Activated CD8-positive, alpha-beta T cell treated with anti-CD3 and anti-CD28 coated beads for 36 hours (primary cell): Measurements from ENCODE around the gene ST3GAL4. TPM values are rescaled to one million over a fixed set of nuclear protein-coding genes. Genes with fewer than 3 reads are reported as not detected.

Experiments used
- ATAC-seq: fragments of 200-7000 bp; cut with Tn5 transposase; one replicate; pipeline ENCODE4 v1.10.0; 2021; ENCODE audit warnings: mild to moderate bottlenecking, moderate library complexity
- CTCF ChIA-PET: fragments of 350-600 bp; sonication (Branson Sonifier 250); formaldehyde crosslinking; loops from one replicate; lab custom pipeline; 2021; ENCODE audit warnings: antibody characterized with exemption; lab: Charles Lee
- POLR2A ChIA-PET: fragments of 350-600 bp; sonication (Branson Sonifier 250); formaldehyde crosslinking; loops from one replicate; lab custom pipeline; 2021; ENCODE audit warnings: antibody characterized with exemption; lab: Charles Lee
- DNase-seq: peaks from one replicate; pipeline ENCODE4 v3.0.0-alpha.2; 2020
- H3K27ac Mint-ChIP-seq: one replicate; pipeline ENCODE4 v1.8.0; 2021; ENCODE audit warnings: mild to moderate bottlenecking, mixed read lengths
- H3K27me3 Mint-ChIP-seq: one replicate; pipeline ENCODE4 v1.8.0; 2021; ENCODE audit warnings: mixed read lengths
- H3K36me3 Mint-ChIP-seq: one replicate; pipeline ENCODE4 v1.8.0; 2021; ENCODE audit warnings: low read depth, mixed read lengths
- H3K4me1 Mint-ChIP-seq: one replicate; pipeline ENCODE4 v1.8.0; 2021; ENCODE audit warnings: low read depth, mixed read lengths
- H3K4me3 Mint-ChIP-seq: one replicate; pipeline ENCODE4 v1.8.0; 2021; ENCODE audit warnings: mild to moderate bottlenecking, moderate library complexity, mixed read lengths
- H3K9me3 Mint-ChIP-seq: one replicate; pipeline ENCODE4 v1.8.0; 2021; ENCODE audit warnings: mixed read lengths
- intact Hi-C: fragments of 100-400 bp; cut with micrococcal nuclease; formaldehyde crosslinking; loops from one replicate; pipeline ENCODE4 v1.10.0; 2022
- total RNA-seq, 2 experiments: library from RNA; stranded (reverse); gene quantifications; one replicate each; pipeline ENCODE4 v1.2.3, GENCODE V29; 2021
- TF ChIP-seq, protein P1 (sequence below): fragments of 200-600 bp; IDR thresholded peaks from one replicate; pipeline ENCODE4 v1.8.0; 2022; ENCODE audit warnings: antibody characterized with exemption, mild to moderate bottlenecking

Gene ST3GAL4
- total RNA-seq, 2 experiments from 2014 or later = 10.7 to 11.7 TPM

- Mint-ChIP-seq H3K27me3 (no peaks in the 10 kb centered on the region), H3K9me3 (no peaks in the 10 kb centered on the region), H3K4me3 (no peak overlapping the region), H3K4me1 (peaks cover 17% of the 10 kb centered on the region), H3K36me3 (peaks cover 3% of the 10 kb centered on the region), H3K27ac (no peak overlapping the region)
- intact Hi-C loops = no loop called here
- DNase-seq (no peak), ATAC-seq (no peak)
- CTCF ChIA-PET = interaction anchor here (0.9 to 2.4 kb wide), 3 partner anchors 10 to 18 kb away, joined by 3 to 6 read pairs (median 5); no protein-coding TSS in a partner anchor
- POLR2A ChIA-PET = interaction anchor here (1.4 to 2.5 kb wide), 2 partner anchors 9 to 28 kb away, joined by 4 to 10 read pairs; no protein-coding TSS in a partner anchor
- TF ChIP-seq, protein P1, sequence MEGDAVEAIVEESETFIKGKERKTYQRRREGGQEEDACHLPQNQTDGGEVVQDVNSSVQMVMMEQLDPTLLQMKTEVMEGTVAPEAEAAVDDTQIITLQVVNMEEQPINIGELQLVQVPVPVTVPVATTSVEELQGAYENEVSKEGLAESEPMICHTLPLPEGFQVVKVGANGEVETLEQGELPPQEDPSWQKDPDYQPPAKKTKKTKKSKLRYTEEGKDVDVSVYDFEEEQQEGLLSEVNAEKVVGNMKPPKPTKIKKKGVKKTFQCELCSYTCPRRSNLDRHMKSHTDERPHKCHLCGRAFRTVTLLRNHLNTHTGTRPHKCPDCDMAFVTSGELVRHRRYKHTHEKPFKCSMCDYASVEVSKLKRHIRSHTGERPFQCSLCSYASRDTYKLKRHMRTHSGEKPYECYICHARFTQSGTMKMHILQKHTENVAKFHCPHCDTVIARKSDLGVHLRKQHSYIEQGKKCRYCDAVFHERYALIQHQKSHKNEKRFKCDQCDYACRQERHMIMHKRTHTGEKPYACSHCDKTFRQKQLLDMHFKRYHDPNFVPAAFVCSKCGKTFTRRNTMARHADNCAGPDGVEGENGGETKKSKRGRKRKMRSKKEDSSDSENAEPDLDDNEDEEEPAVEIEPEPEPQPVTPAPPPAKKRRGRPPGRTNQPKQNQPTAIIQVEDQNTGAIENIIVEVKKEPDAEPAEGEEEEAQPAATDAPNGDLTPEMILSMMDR = no peak
Observed at GRCh38 chr11:126328444-126328843, 27.0 kb upstream of the ST3GAL4 start.

- intact Hi-C loops = no loop called here
- CTCF ChIA-PET = interaction anchor here (0.9 to 2.4 kb wide), 3 partner anchors 9 to 19 kb away, joined by 3 to 6 read pairs (median 5); no protein-coding TSS in a partner anchor
- H3K27ac Mint-ChIP-seq = peak overlapping the region; percentile 31
- no peak overlapping the region for H3K4me3 Mint-ChIP-seq
- peak; percentile 6 for ATAC-seq
- DNase-seq = no peak
- no peaks in the 10 kb centered on the region for H3K9me3 Mint-ChIP-seq
- TF ChIP-seq, protein P1 = no peak
- peaks cover 3% of the 10 kb centered on the region for H3K36me3 Mint-ChIP-seq
- POLR2A ChIA-PET = interaction anchor here (1.4 to 2.5 kb wide), 2 partner anchors 10 to 28 kb away, joined by 4 to 10 read pairs; no protein-coding TSS in a partner anchor
- no peaks in the 10 kb centered on the region for H3K27me3 Mint-ChIP-seq
- H3K4me1 Mint-ChIP-seq = peaks cover 17% of the 10 kb centered on the region
Observed at GRCh38 chr11:126328938-126329643, 26.4 kb upstream of the ST3GAL4 start.

DNA sequence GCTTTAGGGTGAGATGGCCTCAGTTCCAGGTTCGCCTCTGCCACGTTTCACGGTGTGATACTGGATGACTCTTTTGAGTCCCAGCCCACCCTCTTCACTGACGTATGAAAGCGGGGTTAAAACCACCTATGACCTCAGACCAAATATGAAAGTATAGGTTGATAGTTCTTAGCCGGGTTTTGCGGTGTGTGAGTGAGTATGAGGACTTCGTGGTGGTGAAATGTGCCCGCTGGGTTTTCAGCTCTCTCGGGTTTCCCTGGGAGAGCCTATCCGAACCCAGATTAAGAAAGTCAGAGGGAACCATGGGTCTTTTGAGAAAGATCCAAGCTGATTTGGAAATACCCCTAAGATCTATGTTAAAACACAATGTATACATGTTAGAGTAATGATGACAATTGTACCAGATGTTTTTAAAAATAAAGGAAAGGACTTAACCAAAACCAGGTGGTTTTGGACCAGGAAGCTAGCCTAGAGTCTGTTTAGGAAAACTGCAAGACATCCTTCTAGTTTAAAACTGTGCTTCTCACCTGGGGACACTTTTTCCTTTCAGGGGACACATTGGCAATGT, 25.8 kb upstream of the ST3GAL4 start:
- Mint-ChIP-seq H3K9me3 (no peaks in the 10 kb centered on the region), H3K27ac (peak overlapping the region; percentile 60), H3K4me3 (no peak overlapping the region), H3K36me3 (peaks cover 3% of the 10 kb centered on the region), H3K27me3 (no peaks in the 10 kb centered on the region), H3K4me1 (peaks cover 17% of the 10 kb centered on the region)
- CTCF ChIA-PET = interaction anchor here (0.9 to 2.4 kb wide), 2 partner anchors 8 to 19 kb away, joined by 3 to 6 read pairs; no protein-coding TSS in a partner anchor
- peak; percentile 56 for DNase-seq
- intact Hi-C loops = no loop called here
- peak; percentile 67 for ATAC-seq
- TF ChIP-seq, protein P1 = no peak
- POLR2A ChIA-PET = interaction anchor here (1.4 to 2.5 kb wide), 3 partner anchors 11 to 27 kb away, joined by 4 to 10 read pairs (median 5); partner anchors contain the start of gene DCPS

DNA sequence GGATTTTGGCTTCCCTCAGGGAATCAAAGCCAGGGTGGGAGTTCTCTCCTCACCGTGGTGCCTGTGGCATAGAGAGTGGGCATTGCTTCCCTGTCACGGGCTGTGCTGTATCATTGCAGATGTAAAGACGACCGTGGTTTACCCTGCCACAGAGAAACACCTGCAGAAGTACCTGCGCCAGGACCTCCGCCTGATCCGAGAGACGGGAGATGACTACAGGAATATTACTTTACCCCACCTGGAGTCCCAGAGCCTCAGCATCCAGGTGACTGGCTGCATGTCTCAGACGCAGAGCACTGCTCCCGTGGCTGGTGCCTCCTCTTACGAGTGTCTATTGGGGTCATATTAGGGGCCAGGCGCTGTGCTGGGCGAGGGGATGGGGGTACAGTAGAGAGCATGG, 24.2 kb upstream of the ST3GAL4 start:
- DNase-seq (no peak), ATAC-seq (no peak)
- no peaks in the 10 kb centered on the region for H3K27me3 Mint-ChIP-seq
- intact Hi-C loops = no loop called here
- no peaks in the 10 kb centered on the region for H3K9me3 Mint-ChIP-seq
- peaks cover 20% of the 10 kb centered on the region for H3K4me1 Mint-ChIP-seq
- H3K4me3 Mint-ChIP-seq = no peak overlapping the region
- H3K27ac Mint-ChIP-seq = peak overlapping the region; percentile 0
- H3K36me3 Mint-ChIP-seq = peaks cover 4% of the 10 kb centered on the region
- TF ChIP-seq, protein P1 = no peak
- ChIA-PET CTCF (no interaction called here), POLR2A (no interaction called here)
